SK-N-SH treated with all-trans-retinoic acid at 6 μM for 48 hours (cell line): ENCODE results near the gene JSRP1.

Experiments
- ATAC-seq: fragments of 200-7000 bp; cut with Tn5 transposase; 3 replicates; pipeline ENCODE4 v1.9.1; 2020; ENCODE audit warnings: mild to moderate bottlenecking, moderate library complexity
- ARNTL ChIP-seq: fragments of 450-650 bp; formaldehyde crosslinking; IDR thresholded peaks from 2 replicates; pipeline ENCODE4 v1.5.0; 2020; ENCODE audit warnings: low read depth, mild to moderate bottlenecking, moderate library complexity, borderline replicate concordance
- BACH2 ChIP-seq: fragments of 250-450 bp; sonication (Bioruptor Pico); IDR thresholded peaks from 2 replicates; pipeline ENCODE4 v1.9.0; 2021; ENCODE audit warnings: mild to moderate bottlenecking, borderline replicate concordance
- CSDC2 ChIP-seq: fragments of 250-450 bp; sonication (Bioruptor Pico); IDR thresholded peaks from 2 replicates; pipeline ENCODE4 v1.5.0; 2020; ENCODE audit warnings: mild to moderate bottlenecking, moderate library complexity
- GLIS3 ChIP-seq: fragments of 250-450 bp; sonication (Bioruptor Pico); IDR thresholded peaks from 2 replicates; pipeline ENCODE4 v1.5.0; 2020; ENCODE audit warnings: mild to moderate bottlenecking, moderate library complexity
- OSR1 ChIP-seq: fragments of 250-450 bp; sonication (Bioruptor Pico); IDR thresholded peaks from 2 replicates; pipeline ENCODE4 v1.8.0; 2022; ENCODE audit warnings: moderate library complexity, mild to moderate bottlenecking, inconsistent platforms
- RARB ChIP-seq: fragments of 250-450 bp; sonication (Bioruptor Pico); IDR thresholded peaks from 2 replicates; pipeline ENCODE4 v1.8.0; 2021; ENCODE audit warnings: mild to moderate bottlenecking, moderate library complexity
- SNAI2 ChIP-seq: fragments of 250-450 bp; sonication (Bioruptor Pico); IDR thresholded peaks from 2 replicates; pipeline ENCODE4 v1.5.0; 2020; ENCODE audit warnings: mild to moderate bottlenecking, moderate library complexity
- TCF4 ChIP-seq: fragments of 250-450 bp; sonication (Bioruptor Pico); IDR thresholded peaks from 2 replicates; pipeline ENCODE4 v1.8.0; 2021; ENCODE audit warnings: mild to moderate bottlenecking, moderate library complexity, borderline replicate concordance
- TOX ChIP-seq: fragments of 250-450 bp; sonication (Bioruptor Pico); IDR thresholded peaks from 2 replicates; pipeline ENCODE4 v1.8.0; 2021; ENCODE audit warnings: mild to moderate bottlenecking, moderate library complexity, borderline replicate concordance
- ZC3H10 ChIP-seq: fragments of 250-450 bp; sonication (Bioruptor Pico); IDR thresholded peaks from 2 replicates; pipeline ENCODE4 v1.5.1; 2021; ENCODE audit warnings: mild to moderate bottlenecking, moderate library complexity
- ZFP3 ChIP-seq: fragments of 250-450 bp; sonication (Bioruptor Pico); IDR thresholded peaks from 2 replicates; pipeline ENCODE4 v1.5.0; 2020; ENCODE audit warnings: mild to moderate bottlenecking, moderate library complexity
- ZFP30 ChIP-seq: fragments of 450-650 bp; formaldehyde crosslinking; IDR thresholded peaks from 2 replicates; pipeline ENCODE4 v1.5.0; 2022; ENCODE audit warnings: mild to moderate bottlenecking, moderate library complexity
- ZNF565 ChIP-seq: fragments of 450-650 bp; formaldehyde crosslinking; conservative IDR thresholded peaks from 2 replicates; pipeline ENCODE4 v1.5.0; 2020; ENCODE audit warnings: low read depth, mild to moderate bottlenecking, moderate library complexity
- ZNF70 ChIP-seq: fragments of 450-650 bp; formaldehyde crosslinking; IDR thresholded peaks from 2 replicates; pipeline ENCODE4 v1.5.0; 2020; ENCODE audit warnings: mild to moderate bottlenecking, moderate library complexity
- ZNF8 ChIP-seq: fragments of 450-650 bp; formaldehyde crosslinking; IDR thresholded peaks from 2 replicates; pipeline ENCODE4 v1.5.0; 2020; ENCODE audit warnings: mild to moderate bottlenecking, moderate library complexity
- TF ChIP-seq, protein P1 (sequence below): fragments of 250-450 bp; sonication (Bioruptor Pico); IDR thresholded peaks from 2 replicates; pipeline ENCODE4 v1.8.0; 2020; ENCODE audit warnings: mild to moderate bottlenecking, moderate library complexity, borderline replicate concordance
- TF ChIP-seq, protein P2 (sequence below): fragments of 250-450 bp; sonication (Bioruptor Pico); IDR thresholded peaks from 2 replicates; pipeline ENCODE4 v1.5.0; 2020; ENCODE audit warnings: mild to moderate bottlenecking, moderate library complexity
- TF ChIP-seq, protein P3 (sequence below): fragments of 250-450 bp; sonication (Bioruptor Pico); IDR thresholded peaks from 2 replicates; pipeline ENCODE4 v1.5.1; 2021; ENCODE audit warnings: mild to moderate bottlenecking, moderate library complexity

Gene JSRP1

DNA sequence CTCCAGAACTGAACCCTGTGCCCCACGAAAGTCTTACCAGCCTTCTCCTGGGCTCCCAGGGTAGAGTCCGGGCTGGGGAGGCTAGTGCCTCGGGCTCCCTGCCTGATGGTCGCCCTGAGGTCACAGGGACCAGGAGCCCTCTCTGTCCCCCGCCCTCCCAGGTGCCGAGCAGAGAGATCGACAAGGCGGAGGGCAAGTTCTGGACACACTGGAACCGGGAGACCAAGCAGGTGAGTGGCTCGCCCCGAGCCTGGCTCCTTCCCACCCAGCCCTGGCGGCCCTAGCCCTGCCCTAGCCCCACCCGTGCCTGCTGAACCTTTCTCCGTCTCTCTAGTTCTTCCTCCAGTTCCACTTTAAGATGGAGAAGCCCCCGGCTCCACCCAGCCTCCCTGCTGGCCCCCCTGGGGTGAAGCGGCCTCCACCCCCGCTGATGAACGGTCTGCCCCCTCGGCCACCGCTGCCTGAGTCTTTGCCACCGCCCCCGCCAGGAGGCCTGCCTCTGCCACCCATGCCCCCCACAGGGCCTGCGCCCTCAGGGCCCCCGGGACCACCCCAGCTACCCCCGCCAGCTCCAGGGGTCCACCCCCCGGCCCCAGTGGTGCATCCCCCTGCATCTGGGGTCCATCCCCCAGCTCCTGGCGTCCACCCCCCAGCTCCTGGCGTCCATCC, 8.7 kb downstream of the JSRP1 start:
- TF ChIP-seq CSDC2 (CRISPR knock-in tag): no peak
- no peak for ATAC-seq

DNA sequence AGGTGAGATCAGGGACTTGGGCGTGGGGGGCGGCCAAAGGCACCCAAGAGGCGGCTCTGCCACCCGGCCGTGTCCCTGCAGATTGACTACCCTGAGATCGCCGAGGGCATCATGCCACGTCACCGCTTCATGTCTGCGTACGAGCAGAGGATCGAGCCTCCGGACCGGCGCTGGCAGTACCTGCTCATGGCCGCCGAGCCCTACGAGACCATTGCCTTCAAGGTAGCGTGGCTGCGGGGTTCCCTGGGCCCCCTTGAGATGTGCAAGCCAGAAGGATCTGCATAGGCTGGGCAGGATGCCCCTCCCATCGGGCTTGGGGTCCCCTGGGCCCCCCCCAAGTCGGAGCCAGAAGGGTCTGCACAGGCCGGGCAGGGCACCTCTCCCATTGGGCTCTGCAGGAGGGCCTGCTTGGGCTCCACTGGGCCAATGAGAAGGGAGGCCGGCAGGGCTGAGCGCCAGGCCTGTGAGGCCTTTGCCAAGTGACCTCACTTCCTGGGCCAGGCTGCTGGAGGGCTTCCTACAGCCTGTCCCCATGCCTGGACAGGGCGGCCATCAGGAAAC, 9.3 kb downstream of the JSRP1 start:
- peak; percentile 46 for ATAC-seq
- TF ChIP-seq OSR1 (CRISPR knock-in tag) (no peak), GLIS3 (CRISPR knock-in tag) (no peak), ZNF70 (no peak)

DNA sequence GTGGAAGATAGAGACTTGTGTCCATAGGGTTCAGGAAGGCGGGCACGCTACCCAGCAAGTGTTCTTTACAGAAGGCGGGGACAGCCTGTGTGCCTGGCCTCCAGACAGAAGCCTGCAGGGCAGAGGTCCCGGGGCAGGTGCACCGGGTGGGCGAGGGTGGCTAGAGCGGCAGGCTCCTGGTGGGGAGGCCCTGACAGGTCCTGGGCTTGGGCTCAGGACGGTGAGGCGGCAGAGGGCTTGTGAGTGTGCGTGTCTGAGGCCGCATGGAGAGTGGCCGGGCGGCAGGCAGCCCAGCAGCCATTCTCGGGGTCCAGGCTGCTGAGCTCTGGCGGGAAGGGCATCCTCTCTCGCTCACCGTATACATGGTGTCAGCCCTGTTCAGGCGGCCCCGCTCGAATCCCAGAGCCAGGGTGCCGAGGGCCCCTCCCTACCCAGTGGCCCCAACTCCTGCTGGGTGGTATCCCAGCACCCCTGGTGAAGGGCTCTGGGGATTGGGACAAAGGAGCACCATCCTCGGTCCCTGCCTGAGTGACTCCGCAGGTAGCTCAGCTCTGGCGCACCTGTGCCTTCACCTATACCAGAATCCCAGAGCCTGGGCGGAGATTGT, 10.1 kb downstream of the JSRP1 start:
- TF ChIP-seq ZFP3 (CRISPR knock-in tag): no peak
- no peak for TF ChIP-seq TCF4 (CRISPR knock-in tag)
- TF ChIP-seq, protein P1, sequence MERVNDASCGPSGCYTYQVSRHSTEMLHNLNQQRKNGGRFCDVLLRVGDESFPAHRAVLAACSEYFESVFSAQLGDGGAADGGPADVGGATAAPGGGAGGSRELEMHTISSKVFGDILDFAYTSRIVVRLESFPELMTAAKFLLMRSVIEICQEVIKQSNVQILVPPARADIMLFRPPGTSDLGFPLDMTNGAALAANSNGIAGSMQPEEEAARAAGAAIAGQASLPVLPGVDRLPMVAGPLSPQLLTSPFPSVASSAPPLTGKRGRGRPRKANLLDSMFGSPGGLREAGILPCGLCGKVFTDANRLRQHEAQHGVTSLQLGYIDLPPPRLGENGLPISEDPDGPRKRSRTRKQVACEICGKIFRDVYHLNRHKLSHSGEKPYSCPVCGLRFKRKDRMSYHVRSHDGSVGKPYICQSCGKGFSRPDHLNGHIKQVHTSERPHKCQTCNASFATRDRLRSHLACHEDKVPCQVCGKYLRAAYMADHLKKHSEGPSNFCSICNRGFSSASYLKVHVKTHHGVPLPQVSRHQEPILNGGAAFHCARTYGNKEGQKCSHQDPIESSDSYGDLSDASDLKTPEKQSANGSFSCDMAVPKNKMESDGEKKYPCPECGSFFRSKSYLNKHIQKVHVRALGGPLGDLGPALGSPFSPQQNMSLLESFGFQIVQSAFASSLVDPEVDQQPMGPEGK (CRISPR knock-in tag): no peak
- TF ChIP-seq, protein P2, sequence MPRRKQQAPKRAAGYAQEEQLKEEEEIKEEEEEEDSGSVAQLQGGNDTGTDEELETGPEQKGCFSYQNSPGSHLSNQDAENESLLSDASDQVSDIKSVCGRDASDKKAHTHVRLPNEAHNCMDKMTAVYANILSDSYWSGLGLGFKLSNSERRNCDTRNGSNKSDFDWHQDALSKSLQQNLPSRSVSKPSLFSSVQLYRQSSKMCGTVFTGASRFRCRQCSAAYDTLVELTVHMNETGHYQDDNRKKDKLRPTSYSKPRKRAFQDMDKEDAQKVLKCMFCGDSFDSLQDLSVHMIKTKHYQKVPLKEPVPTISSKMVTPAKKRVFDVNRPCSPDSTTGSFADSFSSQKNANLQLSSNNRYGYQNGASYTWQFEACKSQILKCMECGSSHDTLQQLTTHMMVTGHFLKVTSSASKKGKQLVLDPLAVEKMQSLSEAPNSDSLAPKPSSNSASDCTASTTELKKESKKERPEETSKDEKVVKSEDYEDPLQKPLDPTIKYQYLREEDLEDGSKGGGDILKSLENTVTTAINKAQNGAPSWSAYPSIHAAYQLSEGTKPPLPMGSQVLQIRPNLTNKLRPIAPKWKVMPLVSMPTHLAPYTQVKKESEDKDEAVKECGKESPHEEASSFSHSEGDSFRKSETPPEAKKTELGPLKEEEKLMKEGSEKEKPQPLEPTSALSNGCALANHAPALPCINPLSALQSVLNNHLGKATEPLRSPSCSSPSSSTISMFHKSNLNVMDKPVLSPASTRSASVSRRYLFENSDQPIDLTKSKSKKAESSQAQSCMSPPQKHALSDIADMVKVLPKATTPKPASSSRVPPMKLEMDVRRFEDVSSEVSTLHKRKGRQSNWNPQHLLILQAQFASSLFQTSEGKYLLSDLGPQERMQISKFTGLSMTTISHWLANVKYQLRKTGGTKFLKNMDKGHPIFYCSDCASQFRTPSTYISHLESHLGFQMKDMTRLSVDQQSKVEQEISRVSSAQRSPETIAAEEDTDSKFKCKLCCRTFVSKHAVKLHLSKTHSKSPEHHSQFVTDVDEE (CRISPR knock-in tag): no peak
- TF ChIP-seq CSDC2 (CRISPR knock-in tag): no peak
- TF ChIP-seq OSR1 (CRISPR knock-in tag): no peak
- TF ChIP-seq ZC3H10 (CRISPR knock-in tag): no peak
- no peak for TF ChIP-seq ZFP30 (CRISPR knock-in tag)
- no peak for TF ChIP-seq RARB (CRISPR knock-in tag)
- TF ChIP-seq, protein P3, sequence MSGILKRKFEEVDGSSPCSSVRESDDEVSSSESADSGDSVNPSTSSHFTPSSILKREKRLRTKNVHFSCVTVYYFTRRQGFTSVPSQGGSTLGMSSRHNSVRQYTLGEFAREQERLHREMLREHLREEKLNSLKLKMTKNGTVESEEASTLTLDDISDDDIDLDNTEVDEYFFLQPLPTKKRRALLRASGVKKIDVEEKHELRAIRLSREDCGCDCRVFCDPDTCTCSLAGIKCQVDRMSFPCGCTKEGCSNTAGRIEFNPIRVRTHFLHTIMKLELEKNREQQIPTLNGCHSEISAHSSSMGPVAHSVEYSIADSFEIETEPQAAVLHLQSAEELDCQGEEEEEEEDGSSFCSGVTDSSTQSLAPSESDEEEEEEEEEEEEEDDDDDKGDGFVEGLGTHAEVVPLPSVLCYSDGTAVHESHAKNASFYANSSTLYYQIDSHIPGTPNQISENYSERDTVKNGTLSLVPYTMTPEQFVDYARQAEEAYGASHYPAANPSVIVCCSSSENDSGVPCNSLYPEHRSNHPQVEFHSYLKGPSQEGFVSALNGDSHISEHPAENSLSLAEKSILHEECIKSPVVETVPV: no peak
- TF ChIP-seq ZNF565 (CRISPR knock-in tag): no peak
- TF ChIP-seq TOX (CRISPR knock-in tag): no peak
- no peak for ATAC-seq

DNA sequence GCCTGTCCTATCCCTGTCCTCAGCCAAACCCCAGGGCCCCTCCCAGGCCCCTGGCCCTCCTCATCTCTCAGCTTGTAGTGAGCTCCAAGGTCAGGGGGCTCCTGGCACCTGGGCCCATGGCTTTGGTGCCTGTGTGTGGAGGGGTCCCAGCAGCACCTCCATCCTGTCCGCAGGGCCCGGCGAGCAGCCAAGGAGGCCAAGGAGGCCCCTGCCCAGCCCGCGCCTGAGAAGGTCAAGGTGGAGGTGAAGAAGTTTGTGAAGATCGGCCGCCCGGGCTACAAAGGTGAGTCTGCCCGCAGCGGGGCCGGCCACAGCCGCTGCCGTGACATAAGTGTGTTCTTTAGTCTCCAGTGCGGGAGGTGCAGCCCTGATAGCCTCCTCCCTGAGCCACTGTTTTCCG, 10.9 kb downstream of the JSRP1 start:
- TF ChIP-seq CSDC2 (CRISPR knock-in tag) (no peak), ZNF8 (no peak), ARNTL (CRISPR knock-in tag) (no peak), ZFP30 (CRISPR knock-in tag) (no peak), ZNF70 (no peak), BACH2 (no peak), ZNF565 (CRISPR knock-in tag) (no peak), GLIS3 (CRISPR knock-in tag) (no peak), ZC3H10 (CRISPR knock-in tag) (no peak), SNAI2 (no peak)
- TF ChIP-seq, protein P1 (CRISPR knock-in tag): no peak
- no peak for ATAC-seq
